ENCODE results near the gene HLA-F.

Gene HLA-F

GRCh38 chr6:29742127-29742526 lies 18.9 kb downstream of the HLA-F start:
- DNase-seq (ENCODE audit: low read depth in 4 of 4, low spot score in 1 of 4), result no peak

DNA sequence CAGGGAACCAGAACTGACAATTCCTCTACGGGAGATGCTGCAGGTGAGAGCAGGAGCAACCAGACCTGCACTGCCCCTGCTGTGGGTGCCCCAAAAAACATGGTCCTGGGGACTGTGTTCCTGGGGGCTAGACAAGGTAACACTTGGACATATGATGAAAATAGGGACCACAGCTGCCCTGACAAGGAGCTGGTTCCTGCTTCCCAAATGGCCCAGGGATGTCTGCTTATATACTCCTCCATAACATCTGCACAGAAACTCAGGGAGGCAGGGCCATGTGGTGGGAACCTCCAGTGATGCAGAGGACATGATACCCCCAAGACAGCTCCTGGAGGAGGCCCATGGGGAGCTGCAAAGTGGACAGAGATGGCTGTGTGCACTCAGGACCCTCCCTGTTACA lies 19.8 kb downstream of the HLA-F start:
- DNase-seq (ENCODE audit: low read depth in 4 of 4, low spot score in 1 of 4), result no peak

GRCh38 chr6:29743568-29743967 lies 20.3 kb downstream of the HLA-F start:
- no peak for DNase-seq (ENCODE audit: low read depth in 4 of 4, low spot score in 1 of 4)

DNA sequence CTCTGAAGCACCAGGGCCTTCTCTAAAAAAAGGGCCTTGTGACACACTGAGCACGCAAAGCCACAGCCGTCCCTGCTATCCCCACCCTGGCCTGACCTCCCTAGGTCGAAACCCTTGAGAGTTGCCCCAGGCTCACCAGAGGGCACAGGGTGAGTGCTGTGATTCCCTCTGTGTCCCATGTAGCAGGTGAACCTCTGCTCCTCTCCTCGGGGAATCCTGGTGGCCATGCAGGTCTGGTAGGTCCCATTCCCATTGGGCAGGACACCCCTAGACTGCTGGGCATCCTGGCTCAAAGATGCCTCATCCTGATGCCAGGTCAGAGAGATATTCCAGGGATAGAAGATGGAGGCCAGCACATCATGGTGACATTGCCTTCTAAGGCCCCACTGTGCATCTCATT lies 20.9 kb downstream of the HLA-F start:
- DNase-seq (ENCODE audit: low read depth in 4 of 4, low spot score in 1 of 4), result no peak

DNA sequence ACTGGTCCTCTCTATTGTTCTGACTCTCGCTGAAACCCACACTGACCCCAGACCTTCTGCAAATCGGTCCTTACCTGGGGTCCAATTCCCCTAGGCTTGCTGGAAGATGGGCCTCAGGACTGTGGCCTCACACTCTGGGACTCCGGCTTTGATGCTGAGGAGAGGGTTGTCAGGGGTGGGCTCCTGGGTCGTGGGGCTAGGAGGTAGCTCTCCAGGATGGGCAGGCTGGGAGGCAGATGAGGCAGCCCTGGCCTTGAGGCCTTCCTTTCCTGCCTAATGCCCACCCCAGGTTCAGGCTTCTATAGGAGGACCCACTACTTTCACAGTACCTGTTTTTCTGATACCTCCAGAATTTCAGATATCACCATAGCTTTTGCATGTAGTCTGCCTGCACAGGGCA lies 21.4 kb downstream of the HLA-F start:
- no peak for DNase-seq (ENCODE audit: low read depth in 4 of 4, low spot score in 1 of 4)

- no peak for DNase-seq (ENCODE audit: low read depth in 4 of 4, low spot score in 1 of 4)
These were observed 22.2 kb downstream of the HLA-F start for GRCh38 chr6:29745386-29745785.

GRCh38 chr6:29745855-29746449 lies 22.7 kb downstream of the HLA-F start:
- no peak for DNase-seq (ENCODE audit: low read depth in 4 of 4, low spot score in 1 of 4)

GRCh38 chr6:29746846-29747687 lies 23.8 kb downstream of the HLA-F start:
- no peak for DNase-seq (ENCODE audit: low read depth in 4 of 4, low spot score in 1 of 4)

DNA sequence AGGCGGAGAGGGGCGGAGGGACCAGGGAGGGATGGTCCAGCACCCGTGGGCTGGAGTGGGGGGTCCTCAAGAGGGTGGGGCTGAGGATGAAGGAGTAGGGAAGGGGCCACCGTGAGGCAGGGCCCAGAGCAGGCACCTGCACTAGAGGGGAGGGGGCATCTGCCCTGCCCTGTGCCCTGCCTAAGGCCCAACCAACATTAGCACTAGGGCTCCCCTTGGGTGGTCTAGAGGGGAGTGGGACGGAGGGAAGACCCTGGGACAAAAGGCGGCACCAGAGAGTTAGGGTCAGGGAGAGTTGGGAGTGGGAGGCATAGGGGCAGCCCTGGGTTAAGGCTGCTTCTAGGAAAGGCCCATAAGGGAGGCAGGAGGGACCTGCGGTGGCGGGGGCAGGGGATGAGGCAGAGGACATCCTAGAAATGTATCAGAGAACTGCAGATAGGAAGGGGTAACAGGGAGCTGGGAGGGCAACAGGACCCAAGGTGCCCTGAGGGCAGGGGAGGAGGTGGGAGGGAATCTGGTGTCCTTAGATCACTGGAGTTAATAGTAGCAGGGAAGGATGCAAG lies 24.5 kb downstream of the HLA-F start:
- DNase-seq (ENCODE audit: low read depth in 4 of 4, low spot score in 1 of 4), result no peak

DNA sequence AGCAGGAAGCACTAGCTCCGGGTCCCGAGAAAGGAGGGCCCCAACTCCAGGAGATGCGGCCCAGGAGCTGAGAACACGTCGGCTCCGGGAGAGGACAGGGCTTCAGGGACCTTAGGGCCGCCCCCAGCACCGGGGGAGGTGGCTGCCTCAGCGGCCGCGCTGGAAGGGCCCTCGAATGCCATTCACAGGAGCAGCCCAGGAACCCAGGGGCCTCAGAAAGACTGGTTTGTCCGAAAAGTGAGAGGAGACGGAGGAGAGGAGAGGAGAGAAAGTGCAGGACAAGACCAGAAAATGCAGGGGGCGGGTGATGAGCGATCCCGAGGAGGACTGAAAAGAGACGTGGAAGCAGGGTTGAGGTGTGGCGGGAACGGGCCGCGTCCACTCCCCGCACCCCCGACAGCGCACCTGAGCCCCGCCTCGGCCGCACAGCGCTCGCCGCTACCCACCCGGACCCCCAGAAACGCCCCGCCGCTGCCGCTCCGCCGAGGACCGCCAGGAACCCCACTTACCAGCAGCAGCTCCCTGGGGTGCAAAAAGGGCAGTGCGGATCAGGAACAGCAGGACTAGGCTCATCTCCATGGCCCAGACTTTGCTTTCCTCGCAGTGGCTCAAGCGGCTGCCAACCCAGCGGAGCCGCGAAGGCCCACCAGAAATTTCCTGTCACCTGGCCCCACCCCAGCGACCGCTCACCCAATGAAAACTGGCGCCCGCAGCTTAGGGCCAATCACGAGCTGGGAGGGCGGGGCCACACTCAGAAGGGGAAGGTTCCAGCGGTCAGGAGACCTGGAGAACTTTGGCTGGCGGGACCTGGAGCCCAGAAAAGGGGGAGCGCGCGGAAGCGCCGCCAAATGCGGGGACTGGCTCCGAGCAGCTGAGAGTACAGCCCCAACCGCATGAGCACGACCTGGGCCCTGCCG lies 25.4 kb downstream of the HLA-F start:
- peak; percentile 60 to 83 (median 77) for DNase-seq (ENCODE audit: low read depth in 4 of 4, low spot score in 1 of 4)

- no peak for DNase-seq (ENCODE audit: low read depth in 4 of 4, low spot score in 1 of 4)
These were observed 26.1 kb downstream of the HLA-F start for GRCh38 chr6:29749308-29749662.

DNA sequence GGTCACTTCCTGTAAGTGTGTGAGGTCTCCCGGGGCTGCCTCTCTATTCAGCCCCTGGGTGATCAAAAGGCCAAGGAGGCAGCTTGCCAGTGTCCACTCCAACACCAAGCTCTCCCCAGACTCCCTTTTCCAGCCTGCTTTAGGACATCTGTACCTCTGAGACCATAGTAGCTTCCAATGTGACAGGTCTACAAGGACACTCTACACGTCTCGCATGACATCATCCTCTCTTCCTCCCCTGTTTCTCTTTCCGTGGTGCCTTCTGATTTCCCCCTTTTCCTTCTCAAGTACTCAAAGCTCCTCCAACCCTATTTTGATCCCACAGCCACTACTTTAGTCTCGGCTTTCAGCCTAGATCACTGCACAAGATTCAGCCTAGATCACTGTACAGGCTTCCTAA lies 26.4 kb downstream of the HLA-F start:
- no peak for DNase-seq (ENCODE audit: low read depth in 4 of 4, low spot score in 1 of 4)

GRCh38 chr6:29750709-29751108 lies 27.5 kb downstream of the HLA-F start:
- no peak for DNase-seq (ENCODE audit: low read depth in 4 of 4, low spot score in 1 of 4)

GRCh38 chr6:29751480-29751879 lies 28.2 kb downstream of the HLA-F start:
- DNase-seq (ENCODE audit: low read depth in 4 of 4, low spot score in 1 of 4), result no peak

DNA sequence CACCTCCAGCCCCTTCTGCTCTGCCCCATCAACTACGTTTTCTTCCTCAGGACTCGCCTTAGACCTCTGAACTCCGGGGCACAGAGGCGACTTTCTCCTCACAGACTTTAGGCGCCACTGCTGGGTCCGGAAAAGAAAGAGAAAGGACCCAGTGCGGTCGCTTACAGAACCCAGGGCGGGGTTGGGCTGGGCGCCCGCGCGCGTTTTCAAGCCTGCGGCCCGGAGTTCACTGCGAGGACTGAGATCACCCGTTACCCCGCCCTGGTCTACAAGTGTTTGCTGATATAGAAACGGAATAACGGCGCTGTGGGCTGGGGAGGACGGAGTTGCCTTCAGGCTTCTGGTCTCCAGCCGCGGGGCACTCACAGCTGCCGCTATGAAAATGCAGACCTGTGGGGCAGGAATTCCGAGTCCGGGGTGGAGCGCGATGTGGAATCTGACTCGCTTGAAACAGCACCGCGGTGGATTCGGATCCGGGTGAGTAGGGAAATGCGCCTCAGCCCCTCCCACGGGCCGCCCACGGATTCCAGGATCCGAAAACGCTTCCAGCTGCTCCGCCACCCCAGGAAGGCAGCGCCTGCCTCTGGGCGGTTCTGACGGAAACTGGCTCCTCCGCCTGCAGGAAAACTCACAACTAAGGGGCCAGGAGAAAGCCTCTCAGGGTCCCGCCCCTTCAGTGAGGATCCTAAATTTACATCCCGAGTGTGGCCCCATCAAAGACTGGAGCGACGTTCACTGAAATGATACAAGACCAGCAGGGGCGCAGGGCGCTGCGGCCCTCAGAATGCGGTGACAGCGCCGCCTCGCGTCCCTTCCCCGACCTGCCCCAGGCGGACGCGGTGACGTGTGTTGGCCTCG lies 29.4 kb downstream of the HLA-F start:
- DNase-seq (ENCODE audit: low read depth in 4 of 4, low spot score in 1 of 4), result peak; percentile 63 to 75 (median 70)

DNA sequence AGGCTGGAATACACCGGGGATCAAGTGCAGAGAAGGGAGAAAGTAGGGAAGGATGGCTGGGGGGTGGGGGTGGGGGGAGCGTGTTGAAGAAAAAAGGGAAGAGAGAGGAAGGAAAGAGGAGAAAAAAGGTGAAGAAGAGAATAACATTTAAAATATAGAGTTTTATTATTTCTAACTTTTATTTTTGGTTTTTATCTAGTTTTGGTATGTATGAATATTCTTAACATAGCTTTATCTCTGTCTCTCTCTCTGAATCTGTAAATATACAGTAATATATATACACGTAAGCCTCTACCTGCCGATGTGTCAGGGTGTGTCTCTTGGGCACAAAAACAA lies 30.0 kb downstream of the HLA-F start:
- no peak for DNase-seq (ENCODE audit: low read depth in 4 of 4, low spot score in 1 of 4)

- no peak for DNase-seq (ENCODE audit: low read depth in 4 of 4, low spot score in 1 of 4)
These were observed 32.1 kb downstream of the HLA-F start for GRCh38 chr6:29755295-29755871.

GRCh38 chr6:29757282-29757681 lies 34.0 kb downstream of the HLA-F start:
- DNase-seq (ENCODE audit: low read depth in 4 of 4, low spot score in 1 of 4), result no peak

GRCh38 chr6:29757701-29758293 lies 34.6 kb downstream of the HLA-F start:
- no peak for DNase-seq (ENCODE audit: low read depth in 4 of 4, low spot score in 1 of 4)

DNA sequence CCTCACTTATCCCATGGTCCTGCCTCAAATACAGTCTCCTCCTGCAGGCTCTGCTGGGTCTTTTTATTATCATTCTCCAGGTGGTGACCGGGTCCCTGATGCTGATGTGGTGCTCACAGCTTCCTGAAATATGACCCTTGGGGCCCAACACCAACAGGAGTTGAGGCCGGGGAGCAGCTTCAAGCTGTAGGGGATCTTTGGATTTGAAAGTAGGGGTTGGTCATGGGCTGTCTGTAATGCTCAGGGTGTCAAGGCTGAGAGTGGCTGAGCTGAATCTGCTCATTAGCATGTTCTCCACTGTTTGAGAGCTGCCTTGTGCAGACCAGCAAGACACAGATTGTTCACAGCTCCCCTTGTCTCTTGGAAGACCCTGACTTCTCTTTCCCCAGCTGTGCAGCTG lies 35.5 kb downstream of the HLA-F start:
- no peak for DNase-seq (ENCODE audit: low read depth in 4 of 4, low spot score in 1 of 4)
